HCT116 (cell line): ENCODE results near the gene SMIM21. TPM values are rescaled to one million over a fixed set of nuclear protein-coding genes. Genes with fewer than 3 reads are reported as not detected.

Source experiments
- ATAC-seq: fragments of 200-7000 bp; cut with Tn5 transposase; 2 replicates; pipeline ENCODE4 v1.9.1; 2020; ENCODE audit warnings: mild to moderate bottlenecking, moderate library complexity
- BruUV-seq: library from RNA; stranded (reverse); fragments of 400-500 nt; replicated peaks from 2 replicates; lab custom pipeline; 2021; lab: Mats Ljungman, UMichigan
- CTCF ChIA-PET: fragments of 300-600 bp; sonication (Branson Sonifier 250); formaldehyde crosslinking; loops from one replicate; lab custom pipeline; 2021; ENCODE audit warnings: antibody characterized with exemption; lab: Charles Lee
- POLR2A ChIA-PET: fragments of 300-600, 350-600 bp; sonication (Branson Sonifier 250); formaldehyde crosslinking; loops from one replicate; lab custom pipeline; 2021; ENCODE audit warnings: antibody characterized with exemption; lab: Charles Lee
- RAD21 ChIA-PET, 2 experiments: fragments of 300-600 bp; sonication (Branson Sonifier 250); formaldehyde crosslinking; loops; one replicate each; lab custom pipeline; 2023; ENCODE audit warnings: low total read pairs in 2 of 2; ENCODE audit not compliant: uncharacterized antibody in 2 of 2, unreplicated experiment in 2 of 2, low non-redundant PET in 1 of 2; lab: Charles Lee
- DNase-seq: peaks from one replicate; pipeline ENCODE4 v3.0.0-alpha.2; 2010; ENCODE audit warnings: low read depth, low spot score
- H2AFZ ChIP-seq: fragments of 200-600 bp; shearing (Covaris generic), sonication (generic); 2 replicates; pipeline ENCODE4 v1.6.1; 2017; ENCODE audit warnings: low read depth, mixed run types, mixed read lengths, antibody characterized with exemption, low read length; ENCODE audit not compliant: poor library complexity, severe bottlenecking
- H3K27ac ChIP-seq: 2 replicates; pipeline ENCODE4 v1.5.1; 2012; ENCODE audit warnings: low read depth, low read length
- H3K27me3 ChIP-seq: fragments of 200-600 bp; sonication (generic); 2 replicates; pipeline ENCODE4 v1.6.1; 2016; ENCODE audit warnings: mixed run types, low read length, mixed read lengths; ENCODE audit not compliant: insufficient read depth
- H3K36me3 ChIP-seq, 2 experiments: fragments of 200-500 bp in 1 of 2; fragments of 200-600 bp in 1 of 2; sonication (Bioruptor generic) in 1 of 2; sonication (generic) in 1 of 2; 2 replicates each; pipeline versions ENCODE4 v1.5.1 to v1.6.1; 2014 to 2016; ENCODE audit warnings: low read length in 2 of 2, inconsistent platforms in 1 of 2, mixed read lengths in 1 of 2, mixed run types in 1 of 2; ENCODE audit not compliant: insufficient read depth in 2 of 2, control insufficient read depth in 1 of 2
- H3K4me1 ChIP-seq, 2 experiments: fragments of 200-600 bp in 1 of 2; sonication (generic) in 1 of 2; 2 replicates each; pipeline versions ENCODE4 v1.5.1 to v1.6.1; 2012 to 2017; ENCODE audit warnings: low read length in 2 of 2, inconsistent platforms in 1 of 2, mild to moderate bottlenecking in 1 of 2, mixed read lengths in 1 of 2, mixed run types in 1 of 2, moderate library complexity in 1 of 2; ENCODE audit not compliant: insufficient read depth in 2 of 2, control insufficient read depth in 1 of 2
- H3K4me2 ChIP-seq: fragments of 200-600 bp; sonication (generic); 2 replicates; pipeline ENCODE4 v1.6.1; 2017; ENCODE audit warnings: mixed run types, low read length, mixed read lengths
- H3K4me3 ChIP-seq, 2 experiments: fragments of 200-600 bp in 1 of 2; sonication (generic) in 1 of 2; replicated peaks in 1 of 2; 2 replicates each; pipeline ENCODE4 v1.5.1; 2011 to 2016; ENCODE audit warnings: low read length in 2 of 2, control low read depth in 1 of 2, low read depth in 1 of 2, mild to moderate bottlenecking in 1 of 2, mixed read lengths in 1 of 2, mixed run types in 1 of 2
- H3K79me2 ChIP-seq: fragments of 200-600 bp; sonication (generic); 2 replicates; pipeline ENCODE4 v1.6.1; 2017; ENCODE audit warnings: mild to moderate bottlenecking, mixed run types, low read length, moderate library complexity, mixed read lengths; ENCODE audit not compliant: insufficient read depth
- H3K9ac ChIP-seq: fragments of 200-600 bp; sonication (generic); 2 replicates; pipeline ENCODE4 v1.6.1; 2016; ENCODE audit warnings: low read length, mixed read lengths
- H3K9me2 ChIP-seq: fragments of 200-600 bp; sonication (generic), shearing (Covaris generic); 2 replicates; pipeline ENCODE4 v1.6.1; 2017; ENCODE audit warnings: mixed run types, mild to moderate bottlenecking, moderate library complexity; ENCODE audit not compliant: insufficient read depth
- H3K9me3 ChIP-seq, 2 experiments: fragments of 200-500 bp in 1 of 2; fragments of 200-600 bp in 1 of 2; sonication (Bioruptor generic) in 1 of 2; sonication (generic) in 1 of 2; 2 replicates each; pipeline ENCODE4 v1.6.1; 2014 to 2017; ENCODE audit warnings: low read length in 2 of 2, mixed read lengths in 2 of 2, inconsistent platforms in 1 of 2, low read depth in 1 of 2, mild to moderate bottlenecking in 1 of 2, mixed run types in 1 of 2, moderate library complexity in 1 of 2; ENCODE audit not compliant: control insufficient read depth in 1 of 2, insufficient read depth in 1 of 2
- H4K20me1 ChIP-seq: fragments of 200-600 bp; sonication (generic), shearing (Covaris generic); 2 replicates; pipeline ENCODE4 v1.6.1; 2017; ENCODE audit warnings: mixed run types, mild to moderate bottlenecking, moderate library complexity; ENCODE audit not compliant: insufficient read depth
- CBX3 ChIP-seq: IDR thresholded peaks from 2 replicates; pipeline ENCODE4 v1.6.1; 2012; ENCODE audit warnings: low read depth
- EGR1 ChIP-seq: IDR thresholded peaks from 2 replicates; pipeline ENCODE4 v1.6.1; 2012; ENCODE audit warnings: low read depth
- ELF1 ChIP-seq: IDR thresholded peaks from 2 replicates; pipeline ENCODE4 v1.6.1; 2012; ENCODE audit warnings: low read depth, borderline replicate concordance
- EZH2 ChIP-seq: fragments of 200-600 bp; sonication (generic); IDR thresholded peaks from 2 replicates; pipeline ENCODE4 v1.6.1; 2017; ENCODE audit warnings: antibody characterized with exemption, mixed run types
- EZH2phosphoT487 ChIP-seq: fragments of 200-600 bp; IDR thresholded peaks from 2 replicates; pipeline ENCODE4 v1.6.1; 2018; ENCODE audit warnings: antibody characterized with exemption, borderline replicate concordance
- FOSL1 ChIP-seq: IDR thresholded peaks from 2 replicates; pipeline ENCODE4 v1.6.1; 2012; ENCODE audit warnings: low read depth
- JUND ChIP-seq: IDR thresholded peaks from 2 replicates; pipeline ENCODE4 v1.6.1; 2012
- POLR2AphosphoS5 ChIP-seq: IDR thresholded peaks from 2 replicates; pipeline ENCODE4 v1.6.1; 2011; ENCODE audit warnings: mild to moderate bottlenecking, low read depth, low read length, moderate library complexity
- SRF ChIP-seq: IDR thresholded peaks from 2 replicates; pipeline ENCODE4 v1.6.1; 2012; ENCODE audit warnings: low read depth
- TCF7L2 ChIP-seq: IDR thresholded peaks from 2 replicates; pipeline ENCODE4 v1.7.0; 2011; ENCODE audit warnings: borderline replicate concordance, inconsistent platforms; ENCODE audit not compliant: insufficient read depth, insufficient read length; ENCODE audit errors: extremely low read depth
- YY1 ChIP-seq: IDR thresholded peaks from 2 replicates; pipeline ENCODE4 v1.6.1; 2011; ENCODE audit warnings: low read length, low read depth, moderate library complexity, mild to moderate bottlenecking; ENCODE audit not compliant: insufficient replicate concordance; ENCODE audit errors: extremely low read depth
- ZFX ChIP-seq: fragments of 450-650 bp; IDR thresholded peaks from 2 replicates; pipeline ENCODE4 v1.6.1; 2017
- intact Hi-C: fragments of 100-400 bp; cut with micrococcal nuclease; formaldehyde crosslinking; loops from 2 replicates; pipeline ENCODE4 v1.10.0; 2022
- total RNA-seq: library from RNA; stranded (reverse); gene quantifications from one replicate; pipeline ENCODE4 v1.2.1, GENCODE V29; 2021; ENCODE audit not compliant: unreplicated experiment
- TF ChIP-seq, protein P1 (sequence below): IDR thresholded peaks from 2 replicates; pipeline ENCODE4 v1.6.1; 2012; ENCODE audit warnings: low read depth
- TF ChIP-seq, protein P2 (sequence below): IDR thresholded peaks from 2 replicates; pipeline ENCODE4 v1.6.1; 2012

SMIM21 gene
- total RNA-seq, 1 experiment from 2014 or later: not detected

DNA sequence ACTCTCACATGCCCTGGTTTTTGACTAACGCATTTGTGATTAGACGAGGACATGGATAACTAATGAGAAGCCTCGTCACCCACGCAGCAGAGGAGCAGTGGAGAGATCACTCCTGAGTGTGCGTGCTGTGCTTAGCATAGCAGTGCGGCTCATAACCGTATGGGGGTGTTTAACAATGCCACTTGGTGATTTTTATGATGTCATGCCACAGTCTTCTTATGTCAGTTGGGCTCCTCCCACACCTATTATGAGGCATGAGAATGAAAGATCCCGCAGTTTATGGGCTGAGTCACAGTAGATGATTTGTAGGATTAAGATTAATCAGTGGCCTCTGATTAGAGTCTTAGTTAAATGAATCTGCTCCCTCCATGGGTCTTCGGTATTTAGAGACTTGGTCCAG, 2.5 kb upstream of the SMIM21 start:
- H3K9me2 ChIP-seq: no peaks in the 10 kb centered on the region
- no TSS peak for BruUV-seq
- H3K4me1 ChIP-seq: peaks cover 0 to 10% of the 10 kb centered on the region in 2 experiments; a peak in 2 of 4 replicates
- H3K4me3 ChIP-seq: no peak overlapping the region
- DNase-seq (no peak), ATAC-seq (peak; percentile 62)
- no peaks in the 10 kb centered on the region for H3K36me3 ChIP-seq
- ChIA-PET RAD21 (no interaction called here), CTCF (no interaction called here), POLR2A (no interaction called here)
- TF ChIP-seq, protein P1, sequence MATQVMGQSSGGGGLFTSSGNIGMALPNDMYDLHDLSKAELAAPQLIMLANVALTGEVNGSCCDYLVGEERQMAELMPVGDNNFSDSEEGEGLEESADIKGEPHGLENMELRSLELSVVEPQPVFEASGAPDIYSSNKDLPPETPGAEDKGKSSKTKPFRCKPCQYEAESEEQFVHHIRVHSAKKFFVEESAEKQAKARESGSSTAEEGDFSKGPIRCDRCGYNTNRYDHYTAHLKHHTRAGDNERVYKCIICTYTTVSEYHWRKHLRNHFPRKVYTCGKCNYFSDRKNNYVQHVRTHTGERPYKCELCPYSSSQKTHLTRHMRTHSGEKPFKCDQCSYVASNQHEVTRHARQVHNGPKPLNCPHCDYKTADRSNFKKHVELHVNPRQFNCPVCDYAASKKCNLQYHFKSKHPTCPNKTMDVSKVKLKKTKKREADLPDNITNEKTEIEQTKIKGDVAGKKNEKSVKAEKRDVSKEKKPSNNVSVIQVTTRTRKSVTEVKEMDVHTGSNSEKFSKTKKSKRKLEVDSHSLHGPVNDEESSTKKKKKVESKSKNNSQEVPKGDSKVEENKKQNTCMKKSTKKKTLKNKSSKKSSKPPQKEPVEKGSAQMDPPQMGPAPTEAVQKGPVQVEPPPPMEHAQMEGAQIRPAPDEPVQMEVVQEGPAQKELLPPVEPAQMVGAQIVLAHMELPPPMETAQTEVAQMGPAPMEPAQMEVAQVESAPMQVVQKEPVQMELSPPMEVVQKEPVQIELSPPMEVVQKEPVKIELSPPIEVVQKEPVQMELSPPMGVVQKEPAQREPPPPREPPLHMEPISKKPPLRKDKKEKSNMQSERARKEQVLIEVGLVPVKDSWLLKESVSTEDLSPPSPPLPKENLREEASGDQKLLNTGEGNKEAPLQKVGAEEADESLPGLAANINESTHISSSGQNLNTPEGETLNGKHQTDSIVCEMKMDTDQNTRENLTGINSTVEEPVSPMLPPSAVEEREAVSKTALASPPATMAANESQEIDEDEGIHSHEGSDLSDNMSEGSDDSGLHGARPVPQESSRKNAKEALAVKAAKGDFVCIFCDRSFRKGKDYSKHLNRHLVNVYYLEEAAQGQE: no peak
- no peak for TF ChIP-seq CBX3
- no peak for TF ChIP-seq EGR1
- TF ChIP-seq ZFX: no peak
- no peak for TF ChIP-seq FOSL1
- TF ChIP-seq ELF1: no peak
- TF ChIP-seq, protein P2, sequence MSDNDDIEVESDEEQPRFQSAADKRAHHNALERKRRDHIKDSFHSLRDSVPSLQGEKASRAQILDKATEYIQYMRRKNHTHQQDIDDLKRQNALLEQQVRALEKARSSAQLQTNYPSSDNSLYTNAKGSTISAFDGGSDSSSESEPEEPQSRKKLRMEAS: no peak
- no peak for TF ChIP-seq TCF7L2
- TF ChIP-seq SRF: no peak
- no peak for TF ChIP-seq EZH2
- TF ChIP-seq POLR2AphosphoS5: no peak
- TF ChIP-seq EZH2phosphoT487: no peak
- no peak for TF ChIP-seq JUND
- TF ChIP-seq YY1: no peak
- no peaks in the 10 kb centered on the region for H3K9me3 ChIP-seq
- H3K9ac ChIP-seq: no peak overlapping the region
- no peaks in the 10 kb centered on the region for H3K27me3 ChIP-seq
- H3K27ac ChIP-seq: no peak overlapping the region
- H4K20me1 ChIP-seq: no peaks in the 10 kb centered on the region
- intact Hi-C loops: no loop called here
- no peak overlapping the region for H2AFZ ChIP-seq
- no peaks in the 10 kb centered on the region for H3K79me2 ChIP-seq
- peak overlapping the region; percentile 13 for H3K4me2 ChIP-seq
